ENCODE results near the gene PALS1.

PALS1 gene
- total RNA-seq = 11.7 to 17.8 reads per million in 2 experiments

DNA sequence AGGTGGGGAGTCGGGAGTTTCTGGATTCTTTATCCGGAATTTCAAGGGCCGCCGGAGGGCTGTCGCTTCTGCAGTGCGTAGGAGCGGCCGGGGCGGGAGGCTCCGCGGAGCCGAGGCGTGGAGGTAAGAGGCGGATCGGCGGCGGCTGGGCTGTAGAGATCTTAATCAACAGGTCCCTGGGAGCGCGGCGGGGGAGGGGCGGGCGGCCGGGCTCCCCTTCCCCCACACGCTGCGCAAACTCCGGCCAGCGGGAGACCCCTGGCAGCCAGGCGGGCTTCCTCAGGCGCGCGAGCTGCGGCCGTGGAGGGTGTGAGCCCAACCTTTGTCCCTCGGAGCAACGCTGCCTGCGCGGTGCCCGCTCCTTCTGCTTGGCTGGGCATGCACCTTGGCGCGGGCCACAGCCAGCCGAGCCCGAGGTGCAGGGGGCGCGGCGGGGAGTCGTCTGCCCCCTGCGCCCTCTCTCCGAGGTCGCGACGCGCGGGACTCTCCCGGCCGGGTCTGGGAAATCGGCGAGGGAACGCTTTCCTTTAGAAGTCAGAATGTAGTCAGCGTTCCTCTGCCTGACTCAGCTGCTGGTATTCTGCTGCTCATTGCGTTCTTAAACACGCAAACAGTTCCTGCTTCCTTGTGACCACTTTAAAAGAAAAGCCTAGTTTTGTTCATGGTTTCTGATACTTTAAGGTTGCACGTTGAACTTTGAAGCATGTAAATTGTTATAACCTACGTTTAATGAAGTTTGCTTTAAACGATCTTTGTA, at the start of gene PALS1:
Gene PALS1, plus strand, starts transcription at position 25 of the 757 bp plus-strand sequence. CDS start 37,736 bp downstream, outside the sequence.
- DNase-seq (ENCODE audit: low read depth) = peak; percentile 20

DNA sequence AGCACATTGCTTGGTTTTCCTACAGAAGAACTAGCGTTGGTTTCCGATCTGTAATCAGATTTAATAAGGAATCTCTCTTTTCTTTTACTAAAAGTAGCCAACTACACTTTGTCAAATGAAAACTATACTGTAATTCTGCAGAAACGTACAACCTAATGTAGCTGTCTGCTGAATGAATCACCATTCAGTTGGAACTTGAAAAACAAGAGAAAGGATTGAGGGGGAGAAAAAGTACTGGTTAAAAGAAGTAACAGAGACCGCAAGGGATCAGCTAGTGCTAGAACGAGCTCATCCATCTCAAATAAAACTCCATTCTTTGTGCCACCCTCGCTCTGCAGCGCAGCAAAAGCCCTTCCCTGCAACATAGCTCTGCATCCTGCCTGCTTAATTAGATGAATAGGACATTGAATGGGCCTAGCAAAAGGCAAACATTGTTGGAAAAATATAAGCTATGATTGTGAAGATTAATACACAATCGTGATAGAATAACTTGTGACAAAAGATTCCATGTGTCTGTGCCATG, 49.4 kb upstream of the PALS1 start:
- DNase-seq (ENCODE audit: low read depth) = no peak

- DNase-seq (ENCODE audit: low read depth) = no peak
Observed at GRCh38 chr14:67192366-67192765, 48.9 kb upstream of the PALS1 start.

GRCh38 chr14:67195279-67195678, 46.0 kb upstream of the PALS1 start:
- no peak for DNase-seq (ENCODE audit: low read depth)

DNA sequence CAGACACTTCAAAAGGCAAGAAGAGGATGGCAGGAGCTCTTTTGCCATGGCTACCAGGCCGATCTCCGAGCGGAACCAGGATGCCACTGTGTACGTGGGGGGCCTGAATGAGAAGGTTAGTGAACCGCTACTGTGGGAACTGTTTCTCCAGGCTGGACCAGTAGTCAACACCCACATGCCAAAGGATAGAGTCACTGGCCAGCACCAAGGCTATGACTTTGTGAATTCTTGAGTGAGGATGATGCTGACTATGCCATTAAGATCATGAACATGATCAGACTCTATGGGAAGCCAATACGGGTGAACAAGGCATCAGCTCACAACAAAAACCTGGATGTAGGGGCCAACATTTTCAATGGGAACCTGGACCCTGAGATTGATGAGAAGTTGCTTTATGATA, 42.2 kb upstream of the PALS1 start:
- no peak for DNase-seq (ENCODE audit: low read depth)

DNA sequence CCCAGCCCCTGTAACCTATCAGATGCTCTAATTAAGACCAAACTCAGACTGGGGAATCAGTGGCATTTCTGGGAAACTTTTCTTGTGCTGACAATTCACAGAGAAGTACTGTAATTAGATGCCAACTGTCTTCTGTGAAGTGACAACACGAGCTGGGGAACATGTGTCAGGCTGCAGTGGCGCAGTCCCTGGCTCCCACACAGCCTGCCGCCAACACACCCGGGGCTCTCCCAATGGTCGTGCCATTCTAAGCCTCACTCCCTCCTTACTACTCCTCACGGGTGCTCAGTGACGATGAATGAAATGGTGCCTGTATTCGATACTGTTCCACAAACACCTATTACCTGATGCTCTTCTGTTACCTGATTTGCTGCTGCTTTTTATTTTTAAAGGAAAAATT, 33.4 kb upstream of the PALS1 start:
- no peak for DNase-seq (ENCODE audit: low read depth)

- DNase-seq (ENCODE audit: low read depth) = no peak
Observed at GRCh38 chr14:67218126-67218525, 23.1 kb upstream of the PALS1 start.

DNA sequence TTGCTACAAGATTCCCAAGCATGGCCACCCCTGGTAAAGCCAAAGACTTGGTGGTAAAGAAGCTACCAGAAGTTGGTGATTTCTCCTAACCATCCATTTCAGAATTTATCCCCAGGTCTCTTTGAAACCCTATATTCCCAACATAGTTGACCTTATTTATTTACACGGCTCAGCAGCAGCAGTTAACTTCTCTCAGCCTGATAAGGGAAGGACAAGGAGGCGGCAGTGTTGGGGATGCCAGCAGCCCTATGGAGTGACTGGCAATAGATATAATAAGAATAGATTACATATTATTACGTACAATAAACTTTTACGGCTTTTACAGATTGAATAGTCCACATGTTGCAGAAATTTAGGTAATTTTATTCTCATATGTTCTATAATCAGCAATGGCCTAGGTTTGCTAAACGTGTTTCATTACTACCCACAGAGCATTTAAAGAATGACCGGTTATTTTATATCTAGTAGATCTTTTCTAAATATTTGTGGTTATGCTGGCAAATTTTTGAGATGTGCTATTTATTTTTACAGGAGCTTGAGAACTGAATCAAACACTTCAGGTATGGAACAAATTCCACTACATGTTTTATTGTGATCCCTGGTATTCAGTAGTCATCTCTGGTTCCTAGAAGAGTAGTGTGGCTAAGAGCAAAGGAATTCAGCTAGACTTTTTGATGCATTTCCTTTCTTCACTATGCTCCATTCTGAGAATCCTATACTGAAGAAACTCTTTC, 19.8 kb upstream of the PALS1 start:
- DNase-seq (ENCODE audit: low read depth) = no peak

- DNase-seq (ENCODE audit: low read depth) = no peak
Observed at GRCh38 chr14:67221982-67222328, 19.3 kb upstream of the PALS1 start.

- no peak for DNase-seq (ENCODE audit: low read depth)
Observed at GRCh38 chr14:67225523-67225922, 15.7 kb upstream of the PALS1 start.

GRCh38 chr14:67228325-67228984, 12.8 kb upstream of the PALS1 start:
- no peak for DNase-seq (ENCODE audit: low read depth)

DNA sequence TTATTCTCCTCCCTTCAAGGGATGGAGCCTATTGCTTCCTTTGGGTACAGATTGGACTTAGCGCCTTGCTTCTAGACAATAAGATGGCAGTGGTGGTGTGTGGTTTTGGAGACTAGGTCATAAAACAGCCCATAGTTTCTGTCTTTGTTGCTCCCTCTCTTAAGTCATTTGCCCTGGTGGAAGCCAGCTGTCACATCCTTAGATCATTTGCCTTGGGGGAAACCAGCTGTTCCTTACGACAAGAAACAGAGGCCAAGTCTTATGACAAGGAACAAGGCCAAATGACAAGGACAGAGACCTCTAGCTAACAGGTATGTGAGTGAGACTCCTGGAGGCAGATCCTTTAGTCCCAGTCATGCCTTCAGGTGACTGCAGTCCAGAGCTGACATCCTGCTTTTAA, 9.2 kb upstream of the PALS1 start:
- DNase-seq (ENCODE audit: low read depth) = no peak

GRCh38 chr14:67232621-67233020, 8.6 kb upstream of the PALS1 start:
- no peak for DNase-seq (ENCODE audit: low read depth)

DNA sequence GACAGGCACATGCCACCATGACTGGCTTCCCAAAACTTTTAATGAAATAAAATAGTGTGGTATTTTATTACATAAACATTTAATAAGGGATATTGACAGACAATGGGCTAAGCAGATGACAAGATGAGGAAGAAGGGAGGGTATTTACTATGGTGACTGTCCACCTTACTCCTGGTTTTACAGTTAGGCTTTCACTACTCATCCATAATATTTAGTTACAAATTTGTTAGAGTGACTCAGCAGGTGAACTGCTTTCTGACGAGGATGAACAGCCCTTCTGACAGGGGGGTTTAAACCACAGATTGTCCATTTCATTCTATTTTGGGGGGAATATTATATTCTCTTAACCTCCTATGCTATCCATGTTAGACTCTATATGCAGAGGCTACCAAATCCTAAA, 3.6 kb upstream of the PALS1 start:
- DNase-seq (ENCODE audit: low read depth) = no peak

- no peak for DNase-seq (ENCODE audit: low read depth)
Observed at GRCh38 chr14:67239582-67239981, 1.7 kb upstream of the PALS1 start.

DNA sequence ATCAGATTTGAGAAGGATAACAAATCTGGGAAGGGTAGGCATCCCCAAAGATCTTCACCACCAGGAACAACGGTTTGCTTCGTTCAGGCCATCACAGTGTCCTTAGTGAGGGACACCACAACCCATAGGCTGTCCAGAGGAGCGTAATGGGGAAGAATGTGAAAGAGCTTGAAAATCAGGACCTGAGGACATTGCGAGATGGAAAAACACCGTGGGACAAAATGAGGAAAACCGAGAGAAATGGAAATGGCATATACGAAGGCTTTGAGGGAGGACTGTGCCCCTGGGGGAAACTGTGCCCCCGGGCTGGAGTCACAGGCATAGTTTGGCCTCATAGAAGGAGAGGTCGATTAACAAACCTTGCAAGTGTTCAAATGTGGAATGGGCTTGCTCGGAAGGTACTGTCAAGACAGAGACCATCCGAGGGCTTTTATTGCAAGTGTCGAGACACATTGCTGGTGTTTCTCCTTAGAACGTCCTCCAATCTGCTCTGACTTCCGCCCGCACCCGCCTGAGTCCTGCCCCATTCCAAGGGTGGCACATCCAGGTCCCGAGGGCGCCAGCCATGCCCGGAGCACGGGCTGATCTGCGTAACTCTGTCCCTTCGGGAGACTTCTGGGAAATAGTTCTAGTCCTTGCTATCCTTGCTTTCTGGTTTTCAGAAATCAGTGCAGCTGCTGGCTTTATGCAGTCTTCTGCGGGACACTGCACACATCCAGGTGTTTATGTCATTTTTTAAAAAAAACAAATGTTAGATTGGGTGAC, 885 bp upstream of the PALS1 start:
- peak; percentile 15 for DNase-seq (ENCODE audit: low read depth)

DNA sequence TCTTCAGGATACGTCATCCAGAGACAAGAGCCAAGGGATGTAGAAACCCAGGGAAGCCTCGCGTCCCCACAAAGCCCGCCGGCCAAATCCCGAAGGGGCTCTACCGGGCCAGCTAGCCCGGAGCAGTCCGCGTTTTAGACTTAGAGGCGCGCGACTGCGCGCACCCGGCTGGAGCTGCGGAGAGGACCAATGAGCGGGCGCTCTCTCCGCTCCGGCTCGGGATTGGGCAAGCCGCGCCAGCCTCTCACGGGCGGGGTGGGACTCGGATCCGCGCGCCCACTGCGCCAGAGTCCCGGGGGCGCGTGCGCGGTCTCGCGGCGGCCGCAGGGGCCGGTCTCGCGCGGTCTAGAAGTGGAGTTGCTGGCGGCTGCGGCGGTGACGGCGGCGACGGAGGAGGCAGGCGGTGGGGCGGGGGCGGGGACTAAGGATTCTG, 241 bp upstream of the PALS1 start:
- peak; percentile 88 for DNase-seq (ENCODE audit: low read depth)

- DNase-seq (ENCODE audit: low read depth) = no peak
Observed at GRCh38 chr14:67242168-67242420, 859 bp downstream of the PALS1 start.

DNA sequence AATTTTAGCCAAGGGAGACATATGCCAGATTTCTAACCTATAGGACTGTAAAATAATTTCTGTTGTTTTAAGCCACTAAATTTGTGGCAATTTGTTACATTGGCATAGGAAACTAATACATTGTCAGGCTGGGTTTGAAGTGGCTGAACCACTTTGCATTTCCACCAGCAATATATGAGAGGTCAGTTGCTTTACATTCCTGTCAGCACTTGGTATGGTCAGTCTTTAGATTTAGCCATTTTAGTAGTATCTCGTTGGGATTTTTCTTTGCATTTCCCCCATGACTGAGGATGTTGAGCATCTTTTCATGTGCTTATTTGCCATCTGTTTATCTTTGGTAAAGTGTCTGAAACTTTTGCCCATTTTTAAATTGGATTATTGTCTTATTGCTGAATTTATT, 3.9 kb downstream of the PALS1 start:
- no peak for DNase-seq (ENCODE audit: low read depth)

DNA sequence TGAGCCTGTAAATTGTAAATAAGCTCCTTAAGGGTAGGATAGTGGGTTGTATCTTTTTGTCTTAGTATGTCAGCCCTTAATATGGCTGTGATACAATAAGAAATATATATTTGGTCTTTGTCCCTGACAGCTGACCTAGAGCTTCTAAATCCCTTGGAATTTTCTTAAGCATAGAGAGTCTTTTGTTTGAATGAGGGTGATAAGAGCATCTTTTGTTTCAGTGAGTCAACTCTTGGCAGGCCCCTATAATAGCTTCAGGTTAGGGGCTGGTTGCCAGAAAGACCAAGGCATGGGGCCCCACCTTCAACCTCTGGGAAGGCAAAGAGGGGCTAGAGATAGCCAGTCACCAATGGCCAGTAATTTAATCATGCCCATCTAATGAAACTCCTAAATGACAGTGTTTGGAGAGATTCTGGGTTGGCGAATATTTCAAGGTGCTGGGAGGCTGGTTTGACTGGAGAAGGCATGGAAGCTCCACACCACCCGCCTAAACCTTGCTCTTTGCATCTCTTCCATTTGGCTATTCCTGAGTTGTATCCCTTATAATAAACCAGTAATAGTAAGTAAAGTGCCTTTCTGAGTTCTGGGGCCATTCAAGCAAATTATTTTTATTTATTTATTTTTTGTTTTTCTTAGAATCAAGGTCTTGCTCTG, 10.5 kb downstream of the PALS1 start:
- DNase-seq (ENCODE audit: low read depth) = no peak

GRCh38 chr14:67253076-67253635, 11.9 kb downstream of the PALS1 start:
- DNase-seq (ENCODE audit: low read depth) = no peak
